T-helper 2 cell (primary cell): ENCODE data around the gene MRPS33.
"Not testable (repeated sequence)": the region's sequence is repeated elsewhere in the genome, so short reads cannot be mapped to it uniquely, and the experiment has no call there.

Experiments
- DNase-seq, 5 experiments: peaks; one replicate each; pipeline versions ENCODE4 v3.0.0 to v3.0.0-alpha.2; 2012 to 2022
- total RNA-seq, 2 donors: gene quantifications; one replicate each; lab custom pipeline; 2026; lab: John Stamatoyannopoulos, UW

Gene MRPS33
- total RNA-seq = 10.6 to 26.3 reads per million in 2 donors

GRCh38 chr7:141014524-141015395 is at the start of gene MRPS33:
Gene MRPS33, minus strand, starts transcription at chr7:141014952. Its CDS starts 4,319 bp downstream, at chr7:141010633.
- peak; percentile 77 to 98 (median 91) for DNase-seq

- DNase-seq = no peak
Observed at GRCh38 chr7:141057788-141058187, 43.0 kb upstream of the MRPS33 start.

- DNase-seq = no peak
Observed at GRCh38 chr7:141055146-141055545, 40.4 kb upstream of the MRPS33 start.

GRCh38 chr7:141053626-141054025 is 38.9 kb upstream of the MRPS33 start:
- peak in 4 of 5 experiments; percentile 17 to 92 (median 44) for DNase-seq

GRCh38 chr7:141045842-141046620 is 31.3 kb upstream of the MRPS33 start:
- DNase-seq = no peak

- no peak for DNase-seq
Observed at GRCh38 chr7:141045126-141045841, 30.5 kb upstream of the MRPS33 start.

GRCh38 chr7:141043616-141044015 is 28.9 kb upstream of the MRPS33 start:
- DNase-seq = no peak

- no peak for DNase-seq
Observed at GRCh38 chr7:141042222-141043193, 27.8 kb upstream of the MRPS33 start.

- DNase-seq = no peak
Observed at GRCh38 chr7:141039376-141039775, 24.6 kb upstream of the MRPS33 start.

- DNase-seq = not testable (repeated sequence)
Observed at GRCh38 chr7:141038100-141038499, 23.3 kb upstream of the MRPS33 start.

- DNase-seq = not testable (repeated sequence)
Observed at GRCh38 chr7:141032539-141033323, 18.0 kb upstream of the MRPS33 start.

- no peak for DNase-seq
Observed at GRCh38 chr7:141028767-141029166, 14.0 kb upstream of the MRPS33 start.

- DNase-seq = no peak
Observed at GRCh38 chr7:141027043-141027442, 12.3 kb upstream of the MRPS33 start.

GRCh38 chr7:141024668-141025067 is 9.9 kb upstream of the MRPS33 start:
- no peak for DNase-seq

GRCh38 chr7:141023295-141023694 is 8.5 kb upstream of the MRPS33 start:
- DNase-seq = peak in 1 of 5 experiments; percentile 14

- no peak for DNase-seq
Observed at GRCh38 chr7:141017555-141017954, 2.8 kb upstream of the MRPS33 start.

- no peak for DNase-seq
Observed at GRCh38 chr7:141016349-141016748, 1.6 kb upstream of the MRPS33 start.

GRCh38 chr7:141014125-141014523 is 628 bp downstream of the MRPS33 start:
- DNase-seq = no peak

- DNase-seq = peak in 1 of 5 experiments; percentile 45
Observed at GRCh38 chr7:141013345-141013715, 1.4 kb downstream of the MRPS33 start.

GRCh38 chr7:141012696-141013344 is 1.9 kb downstream of the MRPS33 start:
- peak in 1 of 5 experiments; percentile 16 for DNase-seq
